WTC11 (cell line): Measurements from ENCODE around the gene EPS8L2. TPM values are rescaled to one million over a fixed set of nuclear protein-coding genes. Genes with fewer than 3 reads are reported as not detected.

Source experiments
- ATAC-seq: fragments of 200-7000 bp; cut with Tn5 transposase; 2 replicates; pipeline ENCODE4 v1.10.0; 2021; ENCODE audit warnings: mild to moderate bottlenecking, moderate library complexity
- CTCF ChIA-PET: fragments of 300-600 bp; sonication (Branson Sonifier 250); formaldehyde crosslinking; loops from one replicate; lab custom pipeline; 2021; ENCODE audit warnings: antibody characterized with exemption; lab: Charles Lee
- POLR2A ChIA-PET: fragments of 350-600 bp; sonication (Branson Sonifier 250); formaldehyde crosslinking; loops from one replicate; lab custom pipeline; 2021; ENCODE audit warnings: antibody characterized with exemption; lab: Charles Lee
- DNase-seq: peaks from one replicate; pipeline ENCODE4 v3.0.0; 2021; ENCODE audit warnings: low spot score
- H3K27ac Mint-ChIP-seq: 2 replicates; pipeline ENCODE4 v1.8.0; 2021; ENCODE audit warnings: mixed read lengths
- H3K27me3 Mint-ChIP-seq: 2 replicates; pipeline ENCODE4 v1.8.0; 2021; ENCODE audit warnings: low read depth, mild to moderate bottlenecking, moderate library complexity, mixed read lengths
- H3K36me3 Mint-ChIP-seq: 2 replicates; pipeline ENCODE4 v1.8.0; 2021; ENCODE audit warnings: mixed read lengths
- H3K4me1 Mint-ChIP-seq: 2 replicates; pipeline ENCODE4 v1.8.0; 2022; ENCODE audit warnings: mixed read lengths
- H3K4me3 Mint-ChIP-seq: 2 replicates; pipeline ENCODE4 v1.8.0; 2021; ENCODE audit warnings: mild to moderate bottlenecking, moderate library complexity, mixed read lengths
- H3K9me3 Mint-ChIP-seq: 2 replicates; pipeline ENCODE4 v1.8.0; 2021; ENCODE audit warnings: mixed read lengths
- ATF1 ChIP-seq: sonication (generic); formaldehyde crosslinking; IDR thresholded peaks from 2 replicates; pipeline ENCODE4 v1.8.1; 2023; ENCODE audit warnings: mild to moderate bottlenecking, moderate library complexity, missing genetic modification reagents
- GRHL2 ChIP-seq: fragments of 250-450 bp; sonication (Bioruptor Pico); IDR thresholded peaks from 2 replicates; pipeline ENCODE4 v1.8.0; 2022; ENCODE audit warnings: mild to moderate bottlenecking, moderate library complexity; ENCODE audit not compliant: insufficient replicate concordance, severe bottlenecking
- JUN ChIP-seq: sonication (generic); formaldehyde crosslinking; IDR thresholded peaks from 2 replicates; pipeline ENCODE4 v1.8.0; 2023; ENCODE audit warnings: mild to moderate bottlenecking, missing genetic modification reagents
- KAT7 ChIP-seq: sonication (generic); formaldehyde crosslinking; IDR thresholded peaks from 2 replicates; pipeline ENCODE4 v1.8.1; 2023; ENCODE audit warnings: missing genetic modification reagents, mild to moderate bottlenecking, borderline replicate concordance
- RELA ChIP-seq: sonication (generic); formaldehyde crosslinking; IDR thresholded peaks from 2 replicates; pipeline ENCODE4 v1.8.1; 2022; ENCODE audit warnings: missing genetic modification reagents, mild to moderate bottlenecking, borderline replicate concordance
- TCF7 ChIP-seq: sonication (generic); formaldehyde crosslinking; IDR thresholded peaks from 2 replicates; pipeline ENCODE4 v1.8.0; 2022; ENCODE audit warnings: mild to moderate bottlenecking, low read depth, missing genetic modification reagents, moderate library complexity
- TP53 ChIP-seq: sonication (generic); formaldehyde crosslinking; IDR thresholded peaks from 2 replicates; pipeline ENCODE4 v1.8.1; 2023; ENCODE audit warnings: mild to moderate bottlenecking, missing genetic modification reagents
- ZNF219 ChIP-seq: sonication (generic); formaldehyde crosslinking; IDR thresholded peaks from 2 replicates; pipeline ENCODE4 v1.8.0; 2023; ENCODE audit warnings: missing genetic modification reagents, mild to moderate bottlenecking, borderline replicate concordance
- total RNA-seq: library from RNA; stranded (reverse); gene quantifications from 3 replicates; pipeline ENCODE4 v1.2.3, GENCODE V29; 2021
- TF ChIP-seq, protein P1 (sequence below): sonication (generic); formaldehyde crosslinking; IDR thresholded peaks from 2 replicates; pipeline ENCODE4 v1.8.1; 2022; ENCODE audit warnings: low read depth, missing genetic modification reagents, borderline replicate concordance
- TF ChIP-seq, protein P2 (sequence below): sonication (generic); formaldehyde crosslinking; IDR thresholded peaks from 2 replicates; pipeline ENCODE4 v1.8.1; 2022; ENCODE audit warnings: low read depth, mild to moderate bottlenecking, moderate library complexity, missing genetic modification reagents, borderline replicate concordance
- TF ChIP-seq, protein P3 (sequence below): sonication (generic); formaldehyde crosslinking; IDR thresholded peaks from 2 replicates; pipeline ENCODE4 v1.8.0; 2022; ENCODE audit warnings: mild to moderate bottlenecking, missing genetic modification reagents
- TF ChIP-seq, protein P4 (sequence below): fragments of 250-450 bp; sonication (Bioruptor Pico); IDR thresholded peaks from 2 replicates; pipeline ENCODE4 v2.1.2; 2022; ENCODE audit warnings: mild to moderate bottlenecking, moderate library complexity
- TF ChIP-seq, protein P5 (sequence below): sonication (generic); formaldehyde crosslinking; IDR thresholded peaks from 2 replicates; pipeline ENCODE4 v1.8.1; 2023; ENCODE audit warnings: mild to moderate bottlenecking, missing genetic modification reagents
- TF ChIP-seq, protein P6 (sequence below): fragments of 200-600 bp; IDR thresholded peaks from 2 replicates; pipeline ENCODE4 v1.8.0; 2022; ENCODE audit warnings: antibody characterized with exemption
- TF ChIP-seq, protein P7 (sequence below): fragments of 250-450 bp; sonication (Bioruptor Pico); conservative IDR thresholded peaks from 2 replicates; pipeline ENCODE4 v1.9.0; 2021; ENCODE audit warnings: mild to moderate bottlenecking

EPS8L2 gene
- total RNA-seq, 1 experiment from 2014 or later: 51.6 TPM

DNA sequence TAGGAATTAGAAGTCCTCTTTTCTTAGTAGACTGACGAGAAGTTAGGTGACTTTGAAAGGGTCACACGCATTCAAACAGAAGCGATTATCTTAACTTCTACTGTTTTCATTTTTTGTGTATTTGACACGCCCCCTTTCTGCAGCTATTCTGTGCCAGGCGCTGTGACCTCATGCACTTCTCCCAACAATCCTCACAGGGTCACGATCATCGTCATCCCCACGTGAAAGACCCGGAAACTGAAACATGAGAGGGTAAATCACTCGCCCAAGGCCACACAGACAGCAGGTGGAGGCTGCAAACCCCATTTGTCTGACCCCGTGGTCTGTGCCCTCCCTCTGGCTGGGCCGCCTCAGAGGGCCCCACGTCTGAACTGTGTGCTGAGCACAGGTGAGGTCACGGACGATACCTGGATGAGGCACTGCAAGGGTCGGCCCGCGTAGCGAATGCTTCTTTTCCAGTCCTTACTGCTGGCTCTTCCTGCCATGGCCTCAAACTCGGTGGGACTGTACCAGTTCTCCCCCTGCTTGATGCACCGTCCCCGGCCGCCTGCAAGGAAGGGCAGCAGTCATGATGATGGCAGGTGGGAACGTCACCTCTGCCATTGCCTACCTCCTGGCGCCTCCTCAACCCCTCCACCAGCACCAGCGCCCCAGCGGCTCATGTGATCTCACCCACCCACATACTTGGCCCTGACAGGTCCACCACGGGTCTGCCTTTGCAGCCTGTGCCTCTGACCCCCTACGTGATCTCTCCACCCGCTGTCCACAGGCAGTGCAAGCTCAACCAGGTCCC lies 19.4 kb upstream of the EPS8L2 start (continued):
- TF ChIP-seq, protein P1, sequence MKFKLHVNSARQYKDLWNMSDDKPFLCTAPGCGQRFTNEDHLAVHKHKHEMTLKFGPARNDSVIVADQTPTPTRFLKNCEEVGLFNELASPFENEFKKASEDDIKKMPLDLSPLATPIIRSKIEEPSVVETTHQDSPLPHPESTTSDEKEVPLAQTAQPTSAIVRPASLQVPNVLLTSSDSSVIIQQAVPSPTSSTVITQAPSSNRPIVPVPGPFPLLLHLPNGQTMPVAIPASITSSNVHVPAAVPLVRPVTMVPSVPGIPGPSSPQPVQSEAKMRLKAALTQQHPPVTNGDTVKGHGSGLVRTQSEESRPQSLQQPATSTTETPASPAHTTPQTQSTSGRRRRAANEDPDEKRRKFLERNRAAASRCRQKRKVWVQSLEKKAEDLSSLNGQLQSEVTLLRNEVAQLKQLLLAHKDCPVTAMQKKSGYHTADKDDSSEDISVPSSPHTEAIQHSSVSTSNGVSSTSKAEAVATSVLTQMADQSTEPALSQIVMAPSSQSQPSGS (CRISPR knock-in tag): no peak
- TF ChIP-seq, protein P2, sequence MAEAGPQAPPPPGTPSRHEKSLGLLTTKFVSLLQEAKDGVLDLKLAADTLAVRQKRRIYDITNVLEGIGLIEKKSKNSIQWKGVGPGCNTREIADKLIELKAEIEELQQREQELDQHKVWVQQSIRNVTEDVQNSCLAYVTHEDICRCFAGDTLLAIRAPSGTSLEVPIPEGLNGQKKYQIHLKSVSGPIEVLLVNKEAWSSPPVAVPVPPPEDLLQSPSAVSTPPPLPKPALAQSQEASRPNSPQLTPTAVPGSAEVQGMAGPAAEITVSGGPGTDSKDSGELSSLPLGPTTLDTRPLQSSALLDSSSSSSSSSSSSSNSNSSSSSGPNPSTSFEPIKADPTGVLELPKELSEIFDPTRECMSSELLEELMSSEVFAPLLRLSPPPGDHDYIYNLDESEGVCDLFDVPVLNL: no peak

DNA sequence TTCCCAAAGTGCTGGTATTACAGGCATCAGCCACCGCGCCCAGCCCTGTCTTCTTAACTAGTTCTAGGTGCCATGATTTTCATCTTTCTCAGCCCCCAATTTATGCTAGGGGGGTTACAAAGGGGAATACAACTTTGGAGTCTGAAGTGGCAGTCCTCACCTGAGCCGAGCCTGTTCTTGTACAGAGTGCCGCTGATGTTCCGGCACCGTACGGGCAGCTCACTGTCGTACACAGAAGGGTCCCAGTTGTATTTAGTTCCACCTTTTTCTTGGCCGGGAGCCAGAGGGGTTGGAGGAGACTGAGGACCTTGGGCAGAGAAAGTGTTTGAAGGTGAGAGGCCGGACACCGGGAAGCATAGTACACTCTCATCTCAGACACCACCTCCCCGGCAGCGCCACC lies 18.3 kb upstream of the EPS8L2 start:
- H3K27ac Mint-ChIP-seq: no peak overlapping the region
- no peaks in the 10 kb centered on the region for H3K9me3 Mint-ChIP-seq
- no peak for DNase-seq
- ChIA-PET CTCF (interaction anchor here (1.4 kb wide), 1 partner anchor 76 kb away, joined by 4 read pairs; no protein-coding TSS in a partner anchor), POLR2A (interaction anchor here (1.0 kb wide), 1 partner anchor 8 kb away, joined by 3 read pairs; the partner anchor contains the start of gene TMEM80)
- H3K4me3 Mint-ChIP-seq: no peak overlapping the region
- H3K36me3 Mint-ChIP-seq: peaks cover 60% of the 10 kb centered on the region
- H3K4me1 Mint-ChIP-seq: peaks cover 27% of the 10 kb centered on the region
- H3K27me3 Mint-ChIP-seq: no peaks in the 10 kb centered on the region
- TF ChIP-seq, protein P3, sequence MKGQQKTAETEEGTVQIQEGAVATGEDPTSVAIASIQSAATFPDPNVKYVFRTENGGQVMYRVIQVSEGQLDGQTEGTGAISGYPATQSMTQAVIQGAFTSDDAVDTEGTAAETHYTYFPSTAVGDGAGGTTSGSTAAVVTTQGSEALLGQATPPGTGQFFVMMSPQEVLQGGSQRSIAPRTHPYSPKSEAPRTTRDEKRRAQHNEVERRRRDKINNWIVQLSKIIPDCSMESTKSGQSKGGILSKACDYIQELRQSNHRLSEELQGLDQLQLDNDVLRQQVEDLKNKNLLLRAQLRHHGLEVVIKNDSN: no peak
- TF ChIP-seq ATF1 (CRISPR knock-in tag): no peak
- no peak for TF ChIP-seq TCF7 (CRISPR knock-in tag)
- TF ChIP-seq, protein P4, sequence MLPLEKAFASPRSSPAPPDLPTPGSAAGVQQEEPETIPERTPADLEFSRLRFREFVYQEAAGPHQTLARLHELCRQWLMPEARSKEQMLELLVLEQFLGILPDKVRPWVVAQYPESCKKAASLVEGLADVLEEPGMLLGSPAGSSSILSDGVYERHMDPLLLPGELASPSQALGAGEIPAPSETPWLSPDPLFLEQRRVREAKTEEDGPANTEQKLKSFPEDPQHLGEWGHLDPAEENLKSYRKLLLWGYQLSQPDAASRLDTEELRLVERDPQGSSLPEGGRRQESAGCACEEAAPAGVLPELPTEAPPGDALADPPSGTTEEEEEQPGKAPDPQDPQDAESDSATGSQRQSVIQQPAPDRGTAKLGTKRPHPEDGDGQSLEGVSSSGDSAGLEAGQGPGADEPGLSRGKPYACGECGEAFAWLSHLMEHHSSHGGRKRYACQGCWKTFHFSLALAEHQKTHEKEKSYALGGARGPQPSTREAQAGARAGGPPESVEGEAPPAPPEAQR (CRISPR knock-in tag): no peak
- TF ChIP-seq, protein P5, sequence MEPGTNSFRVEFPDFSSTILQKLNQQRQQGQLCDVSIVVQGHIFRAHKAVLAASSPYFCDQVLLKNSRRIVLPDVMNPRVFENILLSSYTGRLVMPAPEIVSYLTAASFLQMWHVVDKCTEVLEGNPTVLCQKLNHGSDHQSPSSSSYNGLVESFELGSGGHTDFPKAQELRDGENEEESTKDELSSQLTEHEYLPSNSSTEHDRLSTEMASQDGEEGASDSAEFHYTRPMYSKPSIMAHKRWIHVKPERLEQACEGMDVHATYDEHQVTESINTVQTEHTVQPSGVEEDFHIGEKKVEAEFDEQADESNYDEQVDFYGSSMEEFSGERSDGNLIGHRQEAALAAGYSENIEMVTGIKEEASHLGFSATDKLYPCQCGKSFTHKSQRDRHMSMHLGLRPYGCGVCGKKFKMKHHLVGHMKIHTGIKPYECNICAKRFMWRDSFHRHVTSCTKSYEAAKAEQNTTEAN (CRISPR knock-in tag): no peak
- no peak for TF ChIP-seq TP53
- TF ChIP-seq, protein P6, sequence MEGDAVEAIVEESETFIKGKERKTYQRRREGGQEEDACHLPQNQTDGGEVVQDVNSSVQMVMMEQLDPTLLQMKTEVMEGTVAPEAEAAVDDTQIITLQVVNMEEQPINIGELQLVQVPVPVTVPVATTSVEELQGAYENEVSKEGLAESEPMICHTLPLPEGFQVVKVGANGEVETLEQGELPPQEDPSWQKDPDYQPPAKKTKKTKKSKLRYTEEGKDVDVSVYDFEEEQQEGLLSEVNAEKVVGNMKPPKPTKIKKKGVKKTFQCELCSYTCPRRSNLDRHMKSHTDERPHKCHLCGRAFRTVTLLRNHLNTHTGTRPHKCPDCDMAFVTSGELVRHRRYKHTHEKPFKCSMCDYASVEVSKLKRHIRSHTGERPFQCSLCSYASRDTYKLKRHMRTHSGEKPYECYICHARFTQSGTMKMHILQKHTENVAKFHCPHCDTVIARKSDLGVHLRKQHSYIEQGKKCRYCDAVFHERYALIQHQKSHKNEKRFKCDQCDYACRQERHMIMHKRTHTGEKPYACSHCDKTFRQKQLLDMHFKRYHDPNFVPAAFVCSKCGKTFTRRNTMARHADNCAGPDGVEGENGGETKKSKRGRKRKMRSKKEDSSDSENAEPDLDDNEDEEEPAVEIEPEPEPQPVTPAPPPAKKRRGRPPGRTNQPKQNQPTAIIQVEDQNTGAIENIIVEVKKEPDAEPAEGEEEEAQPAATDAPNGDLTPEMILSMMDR: no peak
- no peak for TF ChIP-seq JUN (CRISPR knock-in tag)
- no peak for TF ChIP-seq RELA (CRISPR knock-in tag)
- TF ChIP-seq GRHL2 (CRISPR knock-in tag): no peak
- TF ChIP-seq, protein P1 (CRISPR knock-in tag): no peak
- no peak for TF ChIP-seq KAT7
- no peak for TF ChIP-seq ZNF219 (CRISPR knock-in tag)
- TF ChIP-seq, protein P7, sequence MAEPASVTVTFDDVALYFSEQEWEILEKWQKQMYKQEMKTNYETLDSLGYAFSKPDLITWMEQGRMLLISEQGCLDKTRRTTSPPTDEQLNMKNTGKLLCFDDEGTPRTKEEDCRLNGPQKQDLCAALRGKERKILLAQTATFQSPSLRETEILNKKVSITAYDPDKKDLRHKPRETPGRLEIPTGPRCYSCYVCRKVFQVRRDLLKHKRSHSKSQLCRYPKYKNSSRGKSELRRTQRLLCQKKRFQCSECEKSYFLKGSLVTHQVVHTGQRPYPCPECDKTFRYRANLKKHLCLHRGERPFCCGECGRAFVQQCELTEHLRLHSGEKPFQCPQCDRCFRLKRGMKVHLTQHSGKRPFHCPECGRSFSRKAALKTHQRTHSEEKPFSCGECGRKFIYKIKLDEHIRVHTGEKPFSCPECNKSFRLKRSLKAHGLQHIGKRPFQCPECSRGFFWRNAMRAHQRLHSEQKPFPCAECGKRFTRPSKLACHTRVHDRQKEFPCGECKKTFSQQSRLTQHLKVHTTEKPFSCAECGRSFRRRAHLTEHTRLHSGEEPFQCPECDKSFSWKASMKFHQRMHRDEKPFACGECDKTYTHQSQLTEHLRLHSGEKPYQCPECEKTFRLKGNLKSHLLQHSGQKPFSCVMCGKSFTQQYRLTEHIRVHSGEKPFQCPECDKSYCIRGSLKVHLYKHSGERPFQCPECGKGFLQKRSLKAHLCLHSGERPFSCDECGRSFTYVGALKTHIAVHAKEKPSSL (CRISPR knock-in tag): no peak
- TF ChIP-seq, all 79 proteins: peak for 0
- no peak for ATAC-seq
